Measurements from ENCODE around the gene ADAM19.

ADAM19 gene

GRCh38 chr5:157612581-157612980 is 37.0 kb upstream of the ADAM19 start:
- TF ChIP-seq CTCF (IDR thresholded peaks at IDR 0.05; ENCODE audit: low read depth, low read length, missing control alignments), result no peak
- in situ Hi-C loops (cut with HindIII; ENCODE audit: low sequenced_read_pairs), result no loop called here
- DNase-seq (ENCODE audit: low read depth), result no peak
- no peak overlapping the region for H3K4me3 ChIP-seq (ENCODE audit: low read depth, low read length)

- H3K4me3 ChIP-seq (ENCODE audit: low read depth, low read length), result no peak overlapping the region
- no peak for TF ChIP-seq CTCF (IDR thresholded peaks at IDR 0.05; ENCODE audit: low read depth, low read length, missing control alignments)
- DNase-seq (ENCODE audit: low read depth), result no peak
- in situ Hi-C loops (cut with HindIII; ENCODE audit: low sequenced_read_pairs), result no loop called here
These were observed 36.2 kb upstream of the ADAM19 start for GRCh38 chr5:157611571-157612476.

- no peak for DNase-seq (ENCODE audit: low read depth)
- in situ Hi-C loops (cut with HindIII; ENCODE audit: low sequenced_read_pairs), result no loop called here
- no peak for TF ChIP-seq CTCF (IDR thresholded peaks at IDR 0.05; ENCODE audit: low read depth, low read length, missing control alignments)
- no peak overlapping the region for H3K4me3 ChIP-seq (ENCODE audit: low read depth, low read length)
These were observed 35.4 kb upstream of the ADAM19 start for GRCh38 chr5:157610990-157611389.

- in situ Hi-C loops (cut with HindIII; ENCODE audit: low sequenced_read_pairs), result no loop called here
- H3K4me3 ChIP-seq (ENCODE audit: low read depth, low read length), result no peak overlapping the region
- no peak for TF ChIP-seq CTCF (IDR thresholded peaks at IDR 0.05; ENCODE audit: low read depth, low read length, missing control alignments)
- no peak for DNase-seq (ENCODE audit: low read depth)
These were observed 33.5 kb upstream of the ADAM19 start for GRCh38 chr5:157608972-157609565.

GRCh38 chr5:157607371-157608161 is 32.0 kb upstream of the ADAM19 start:
- no peak overlapping the region for H3K4me3 ChIP-seq (ENCODE audit: low read depth, low read length)
- no peak for TF ChIP-seq CTCF (IDR thresholded peaks at IDR 0.05; ENCODE audit: low read depth, low read length, missing control alignments)
- in situ Hi-C loops (cut with HindIII; ENCODE audit: low sequenced_read_pairs), result no loop called here
- no peak for DNase-seq (ENCODE audit: low read depth)

- in situ Hi-C loops (cut with HindIII; ENCODE audit: low sequenced_read_pairs), result no loop called here
- TF ChIP-seq CTCF (IDR thresholded peaks at IDR 0.05; ENCODE audit: low read depth, low read length, missing control alignments), result no peak
These were observed 30.5 kb upstream of the ADAM19 start for GRCh38 chr5:157606046-157606445.

More at GRCh38 chr5:157606046-157606445, 30.5 kb upstream of the ADAM19 start:
- no peak overlapping the region for H3K4me3 ChIP-seq (ENCODE audit: low read depth, low read length)
- no peak for DNase-seq (ENCODE audit: low read depth)
